ENCODE results near the gene ZNF580. TPM values are rescaled to one million over a fixed set of nuclear protein-coding genes. Genes with fewer than 3 reads are reported as not detected.

Gene ZNF580
- total and polyA plus RNA-seq, 12 donors: 8.0 to 101 (median 46.0) TPM

- Histone ChIP-seq H3K4me3 (no peak overlapping the region), H3K9me3 (replicated peaks in 1 of 3) (no peaks in the 10 kb centered on the region), H3K27me3 (no peaks in the 10 kb centered on the region), H3K36me3 (replicated peaks in 1 of 2) (peaks cover 0 to 72% of the 10 kb centered on the region in 2 donors), H3K27ac (no peak overlapping the region), H3K4me1 (replicated peaks in 1 of 2) (peaks cover 16 to 24% of the 10 kb centered on the region in 2 donors)
- TF ChIP-seq POLR2A (IDR thresholded peaks at IDR 0.05): no peak
- TF ChIP-seq CTCF (IDR thresholded peaks at IDR 0.05): no peak
- WGBS, 4 donors: 85 to 89% (median 87%) methylated on average over 25 to 29 of the region's 29 CpGs
- no peak for DNase-seq
- intact Hi-C loops (cut with DNase I): no loop called here
Observed at GRCh38 chr19:55686311-55687050, 45.7 kb downstream of the ZNF580 start.

- H3K9me3 ChIP-seq (replicated peaks in 1 of 3): no peaks in the 10 kb centered on the region
- no peaks in the 10 kb centered on the region for H3K27me3 ChIP-seq
- H3K4me1 ChIP-seq (replicated peaks in 1 of 2): peaks cover 8 to 13% of the 10 kb centered on the region in 2 donors
- no peak overlapping the region for H3K4me3 ChIP-seq
- intact Hi-C loops (cut with DNase I): no loop called here
- TF ChIP-seq POLR2A (IDR thresholded peaks at IDR 0.05): no peak
- TF ChIP-seq CTCF (IDR thresholded peaks at IDR 0.05): no peak
- DNase-seq: peak in 2 of 7 donors; percentile 6 to 14
- H3K27ac ChIP-seq: no peak overlapping the region
- H3K36me3 ChIP-seq (replicated peaks in 1 of 2): peaks cover 0 to 75% of the 10 kb centered on the region in 2 donors
- WGBS, 4 donors: 86 to 91% (median 90%) methylated on average over 17 to 22 of the region's 22 CpGs
Observed at GRCh38 chr19:55687281-55688201, 46.7 kb downstream of the ZNF580 start.

- H3K36me3 ChIP-seq (replicated peaks in 1 of 2): peaks cover 0 to 75% of the 10 kb centered on the region in 2 donors
Observed at GRCh38 chr19:55688422-55689218, 47.8 kb downstream of the ZNF580 start.

More at GRCh38 chr19:55688422-55689218, 47.8 kb downstream of the ZNF580 start:
- Histone ChIP-seq H3K9me3 (replicated peaks in 1 of 3) (no peaks in the 10 kb centered on the region), H3K27ac (no peak overlapping the region), H3K27me3 (no peaks in the 10 kb centered on the region), H3K4me3 (no peak overlapping the region), H3K4me1 (replicated peaks in 1 of 2) (peaks cover 8 to 12% of the 10 kb centered on the region in 2 donors)
- intact Hi-C loops (cut with DNase I): no loop called here
- TF ChIP-seq POLR2A (IDR thresholded peaks at IDR 0.05): no peak
- TF ChIP-seq CTCF (IDR thresholded peaks at IDR 0.05): no peak
- peak in 3 of 7 donors; percentile 25 to 57 (median 26) for DNase-seq
- 63 to 90% (median 65%) methylated on average over 14 to 27 of the region's 27 CpGs for WGBS, 4 donors
